Gastroesophageal sphincter (tissue), 3 donors: Measurements from ENCODE around the gene STAM.

ENCODE experiments used
- CTCF ChIP-seq, 4 experiments: fragments of 200-600 bp in 2 of 4; fragments of 450-650 bp in 2 of 4; sonication (generic) in 1 of 4; IDR thresholded peaks; one replicate each; pipeline ENCODE4 v1.5.1; 2017 to 2019; ENCODE audit warnings: antibody characterized with exemption in 4 of 4, mild to moderate bottlenecking in 2 of 4, moderate library complexity in 2 of 4
- EP300 ChIP-seq: sonication (generic); formaldehyde crosslinking; IDR thresholded peaks from one replicate; pipeline ENCODE4 v1.6.1; 2017; ENCODE audit warnings: antibody characterized with exemption, mild to moderate bottlenecking
- POLR2A ChIP-seq, 2 donors: fragments of 450-650 bp; IDR thresholded peaks; one replicate each; pipeline ENCODE4 v1.6.1; 2017; ENCODE audit warnings: antibody characterized with exemption in 2 of 2, mild to moderate bottlenecking in 2 of 2, moderate library complexity in 1 of 2
- POLR2AphosphoS5 ChIP-seq: sonication (generic); formaldehyde crosslinking; IDR thresholded peaks from one replicate; pipeline ENCODE4 v1.6.1; 2017; ENCODE audit warnings: antibody characterized with exemption

- TF ChIP-seq POLR2A (IDR thresholded peaks at IDR 0.05) (no peak), CTCF (IDR thresholded peaks at IDR 0.05) (no peak), POLR2AphosphoS5 (no peak), EP300 (no peak)
Observed at GRCh38 chr10:17668435-17669184, 24.7 kb downstream of the STAM start.
